H1 (cell line): ENCODE results near the gene KIAA0513. TPM values are rescaled to one million over a fixed set of nuclear protein-coding genes. Genes with fewer than 3 reads are reported as not detected.

Source experiments
- CTCF ChIA-PET: fragments of 300-600 bp; sonication (Branson Sonifier 250); formaldehyde crosslinking; loops from one replicate; lab custom pipeline; 2021; ENCODE audit not compliant: partially characterized antibody; lab: Charles Lee
- POLR2A ChIA-PET: fragments of 300-600 bp; sonication (Branson Sonifier 250); formaldehyde crosslinking; loops from one replicate; lab custom pipeline; 2021; ENCODE audit warnings: inconsistent platforms; ENCODE audit not compliant: partially characterized antibody; lab: Charles Lee
- DNase-seq, 2 experiments: peaks; one replicate each; pipeline versions ENCODE4 v3.0.0 to v3.0.0-alpha.2; 2010 to 2022; ENCODE audit warnings: low spot score in 2 of 2, low read depth in 1 of 2, mixed read lengths in 1 of 2
- FAIRE-seq: peaks from 2 replicates; lab custom pipeline; 2011; peaks lifted over from hg19 to GRCh38; lab: Jason Lieb, UNC
- H2AFZ ChIP-seq: 2 replicates; pipeline ENCODE4 v1.8.1; 2012; ENCODE audit warnings: low read length, inconsistent platforms
- H2AK5ac ChIP-seq: 2 replicates; pipeline ENCODE4 v1.6.1; 2013; ENCODE audit warnings: low read depth, low read length
- H2BK120ac ChIP-seq: replicated peaks from 2 replicates; pipeline ENCODE3; 2013; ENCODE audit warnings: low read depth, low read length, inconsistent platforms
- H2BK12ac ChIP-seq: 2 replicates; pipeline ENCODE4 v1.6.1; 2013; ENCODE audit warnings: low read depth, low read length
- H2BK15ac ChIP-seq: 2 replicates; pipeline ENCODE4 v1.6.1; 2013; ENCODE audit warnings: low read length
- H2BK20ac ChIP-seq: 2 replicates; pipeline ENCODE4 v1.6.1; 2013; ENCODE audit warnings: low read length
- H2BK5ac ChIP-seq: 2 replicates; pipeline ENCODE4 v1.6.1; 2013; ENCODE audit warnings: low read depth, low read length
- H3K14ac ChIP-seq: 2 replicates; pipeline ENCODE4 v1.6.1; 2013; ENCODE audit warnings: inconsistent platforms; ENCODE audit not compliant: insufficient read length
- H3K18ac ChIP-seq: 2 replicates; pipeline ENCODE4 v1.6.1; 2013; ENCODE audit warnings: low read length; ENCODE audit errors: extremely low read depth
- H3K23ac ChIP-seq: 2 replicates; pipeline ENCODE4 v1.6.1; 2013; ENCODE audit warnings: inconsistent platforms; ENCODE audit not compliant: insufficient read length
- H3K23me2 ChIP-seq: 2 replicates; pipeline ENCODE4 v1.6.1; 2013; ENCODE audit warnings: low read depth, low read length
- H3K27ac ChIP-seq: 2 replicates; pipeline ENCODE4 v1.6.1; 2011; ENCODE audit warnings: low read depth, low read length, inconsistent platforms
- H3K27me3 ChIP-seq, 4 experiments: replicated peaks in 1 of 4; 1 replicate in 1 of 4; 2 replicates in 3 of 4; pipeline versions ENCODE4 v1.6.1 to v1.8.1; 2011 to 2013; ENCODE audit warnings: low read length in 3 of 4, mild to moderate bottlenecking in 3 of 4, inconsistent platforms in 2 of 4, mixed read lengths in 2 of 4, moderate library complexity in 1 of 4; ENCODE audit not compliant: control insufficient read depth in 3 of 4, insufficient read depth in 3 of 4; ENCODE audit errors: extremely low read depth in 1 of 4
- H3K36me3 ChIP-seq, 4 experiments: 2 replicates each; pipeline versions ENCODE4 v1.6.1 to v1.8.1; 2011 to 2013; ENCODE audit warnings: mild to moderate bottlenecking in 4 of 4, low read length in 3 of 4, moderate library complexity in 2 of 4, control low read depth in 1 of 4, inconsistent platforms in 1 of 4; ENCODE audit not compliant: insufficient read depth in 4 of 4, control insufficient read depth in 2 of 4
- H3K4ac ChIP-seq: replicated peaks from 2 replicates; pipeline ENCODE3; 2013; ENCODE audit warnings: low read length, low read depth, mixed read lengths, inconsistent platforms; ENCODE audit not compliant: insufficient read length
- H3K4me1 ChIP-seq, 4 experiments: replicated peaks in 1 of 4; 1 replicate in 1 of 4; 2 replicates in 3 of 4; pipeline versions ENCODE4 v1.6.1 to v1.8.1; 2011 to 2013; ENCODE audit warnings: low read length in 3 of 4, inconsistent platforms in 2 of 4, mixed read lengths in 1 of 4; ENCODE audit not compliant: insufficient read depth in 4 of 4, control insufficient read depth in 3 of 4
- H3K4me2 ChIP-seq, 2 experiments: 2 replicates each; pipeline versions ENCODE4 v1.6.1 to v1.8.1; 2011 to 2013; ENCODE audit warnings: low read depth in 2 of 2, low read length in 2 of 2, control low read depth in 1 of 2, inconsistent platforms in 1 of 2, mild to moderate bottlenecking in 1 of 2; ENCODE audit not compliant: insufficient read depth in 1 of 2
- H3K4me3 ChIP-seq, 4 experiments: fragments of 200-600, 300-600 bp in 1 of 4; sonication (generic), shearing (Covaris generic), sonication (Bioruptor Twin) in 1 of 4; 2 replicates each; pipeline versions ENCODE4 v1.5.1 to v1.8.1; 2011 to 2016; ENCODE audit warnings: low read length in 4 of 4, low read depth in 3 of 4, control low read depth in 2 of 4, inconsistent platforms in 2 of 4, mild to moderate bottlenecking in 2 of 4, mixed read lengths in 1 of 4, moderate library complexity in 1 of 4; ENCODE audit not compliant: insufficient read depth in 2 of 4; ENCODE audit errors: extremely low read depth in 1 of 4
- H3K56ac ChIP-seq: replicated peaks from 2 replicates; pipeline ENCODE3; 2013; ENCODE audit warnings: low read depth, mild to moderate bottlenecking, mixed read lengths, low read length, inconsistent platforms; ENCODE audit not compliant: insufficient read length
- H3K79me1 ChIP-seq: 2 replicates; pipeline ENCODE4 v1.6.1; 2013; ENCODE audit warnings: low read depth, low read length, control low read depth
- H3K79me2 ChIP-seq, 2 experiments: 2 replicates each; pipeline versions ENCODE4 v1.6.1 to v1.8.1; 2012 to 2013; ENCODE audit warnings: low read length in 2 of 2, mild to moderate bottlenecking in 2 of 2, inconsistent platforms in 1 of 2; ENCODE audit not compliant: insufficient read depth in 2 of 2, control insufficient read depth in 1 of 2
- H3K9ac ChIP-seq, 4 experiments: replicated peaks in 1 of 4; 1 replicate in 1 of 4; 2 replicates in 3 of 4; pipeline versions ENCODE4 v1.6.1 to v1.8.1; 2011 to 2013; ENCODE audit warnings: low read depth in 3 of 4, low read length in 3 of 4, control low read depth in 2 of 4, mild to moderate bottlenecking in 2 of 4, moderate library complexity in 2 of 4, inconsistent platforms in 1 of 4; ENCODE audit errors: extremely low read depth in 1 of 4
- H3K9me3 ChIP-seq, 2 experiments: 2 replicates each; pipeline versions ENCODE4 v1.6.1 to v1.8.1; 2012 to 2013; ENCODE audit warnings: mild to moderate bottlenecking in 2 of 2, moderate library complexity in 2 of 2, control low read depth in 1 of 2, inconsistent platforms in 1 of 2, low read depth in 1 of 2, low read length in 1 of 2, mixed read lengths in 1 of 2; ENCODE audit not compliant: insufficient read depth in 2 of 2
- H4K20me1 ChIP-seq, 2 experiments: replicated peaks in 1 of 2; 2 replicates each; pipeline versions ENCODE3 to v1.8.1; 2011 to 2013; ENCODE audit warnings: inconsistent platforms in 2 of 2, low read length in 2 of 2, mild to moderate bottlenecking in 1 of 2; ENCODE audit not compliant: insufficient read depth in 2 of 2, control insufficient read depth in 1 of 2
- H4K5ac ChIP-seq: 2 replicates; pipeline ENCODE4 v1.6.1; 2013; ENCODE audit warnings: low read length, low read depth, mixed read lengths, inconsistent platforms; ENCODE audit not compliant: insufficient read length
- H4K8ac ChIP-seq: 2 replicates; pipeline ENCODE4 v1.8.0; 2013; ENCODE audit warnings: mild to moderate bottlenecking, moderate library complexity, low read length, inconsistent platforms; ENCODE audit not compliant: insufficient read depth; ENCODE audit errors: extremely low read depth
- H4K91ac ChIP-seq: replicated peaks from 2 replicates; pipeline ENCODE3; 2013; ENCODE audit warnings: low read length, mixed read lengths, inconsistent platforms; ENCODE audit not compliant: insufficient read length
- BACH1 ChIP-seq: IDR thresholded peaks from 2 replicates; pipeline ENCODE4 v1.6.1; 2012; ENCODE audit warnings: low read length, improper control_type of control experiment
- CTBP2 ChIP-seq: IDR thresholded peaks from 2 replicates; pipeline ENCODE4 v1.7.0; 2011; ENCODE audit warnings: borderline replicate concordance, mild to moderate bottlenecking, moderate library complexity, mixed read lengths, low read length; ENCODE audit not compliant: insufficient read depth, insufficient read length
- EGR1 ChIP-seq: IDR thresholded peaks from 2 replicates; pipeline ENCODE4 v1.6.1; 2011; ENCODE audit warnings: low read depth, low read length, borderline replicate concordance
- EP300 ChIP-seq, 2 experiments: IDR thresholded peaks; 1 replicate in 1 of 2; 2 replicates in 1 of 2; pipeline ENCODE4 v1.6.1; 2011 to 2012; ENCODE audit warnings: low read depth in 2 of 2, low read length in 2 of 2, mild to moderate bottlenecking in 2 of 2, borderline replicate concordance in 1 of 2, inconsistent platforms in 1 of 2, moderate library complexity in 1 of 2
- GTF2F1 ChIP-seq: IDR thresholded peaks from 2 replicates; pipeline ENCODE4 v1.6.1; 2012; ENCODE audit warnings: low read depth, low read length, improper control_type of control experiment, borderline replicate concordance
- HDAC2 ChIP-seq, 2 experiments: fragments of 300-600 bp in 1 of 2; sonication (generic) in 1 of 2; IDR thresholded peaks; 2 replicates each; pipeline ENCODE4 v1.6.1; 2011 to 2012; ENCODE audit warnings: low read depth in 2 of 2, low read length in 2 of 2, mild to moderate bottlenecking in 2 of 2, moderate library complexity in 2 of 2, borderline replicate concordance in 1 of 2, inconsistent platforms in 1 of 2
- JUN ChIP-seq: IDR thresholded peaks from 2 replicates; pipeline ENCODE4 v1.6.1; 2011; ENCODE audit warnings: low read depth, mild to moderate bottlenecking, improper control_type of control experiment, low read length
- SAP30 ChIP-seq: fragments of 300-600 bp; sonication (generic); IDR thresholded peaks from 2 replicates; pipeline ENCODE4 v1.7.1; 2012; ENCODE audit warnings: low read length, moderate library complexity, mild to moderate bottlenecking, inconsistent platforms; ENCODE audit not compliant: insufficient read depth, insufficient replicate concordance
- WGBS, 2 experiments: shearing (Covaris generic) in 1 of 2; methylation state at CpG; one replicate each; pipeline versions ENCODE4 v1.1.6 to v1.1.7; 2013 to 2015; ENCODE audit warnings: low lambda C conversion rate in 2 of 2, mixed read lengths in 2 of 2, inconsistent platforms in 1 of 2, low coverage in 1 of 2, missing lambda C conversion rate in 1 of 2; ENCODE audit not compliant: insufficient replicate concordance in 2 of 2, insufficient coverage in 1 of 2, insufficient read length in 1 of 2; ENCODE audit errors: extremely low coverage in 1 of 2, missing lambda C conversion rate in 1 of 2; 5-methylcytosine and 5-hydroxymethylcytosine counted together
- polyA plus RNA-seq, 7 experiments: library from polyadenylated mRNA; depleted of rRNA in 3 of 7; stranded (reverse) in 5 of 7; unstranded in 2 of 7; fragments of >200 nt in 5 of 7; fragments of 200-250 nt in 2 of 7; gene quantifications; 1 replicate in 5 of 7; 2 replicates in 1 of 7; 4 replicates in 1 of 7; pipeline versions ENCODE4 v1.2.1 to v1.2.3, GENCODE V29; 2011 to 2013; ENCODE audit warnings: missing spikeins in 2 of 7, mixed read lengths in 2 of 7
- total RNA-seq: library from RNA; stranded (reverse); fragmentation: NEBNext Ultra II Directional; extraction: Animal tissue kit (Norgen Biotek cat#: 25700); gene quantifications from 2 replicates; pipeline ENCODE4 v1.2.1, GENCODE V29; 2021

The KIAA0513 gene
- total and polyA plus RNA-seq, 2 of the 8 experiments (the other 6 are each of a cell fraction or from before 2014, with no cell fraction given) = 2.1 to 6.1 TPM

- POLR2A ChIA-PET = interaction anchor here (0.8 to 1.3 kb wide), 3 partner anchors 8 to 110 kb away, joined by 3 read pairs; no protein-coding TSS in a partner anchor
- H4K8ac ChIP-seq = peak overlapping the region; percentile 80
- CTCF ChIA-PET = interaction anchor here (0.5 to 5.6 kb wide), 14 partner anchors 9 to 289 kb away, joined by 3 to 31 read pairs (median 4); partner anchors contain the start of gene CIBAR2
- no peaks in the 10 kb centered on the region for H4K20me1 ChIP-seq
- peak in 1 of 2 experiments; percentile 66 for DNase-seq
- no peaks in the 10 kb centered on the region for H3K79me1 ChIP-seq
- peak overlapping the region; percentile 28 to 60; a peak in 3 of 4 replicates for H3K4me2 ChIP-seq
- H2BK12ac ChIP-seq = peak overlapping the region; percentile 90; the same call in 1 of the 2 replicates
- TF ChIP-seq HDAC2 (IDR thresholded peaks at IDR 0.05; ENCODE audit: borderline replicate concordance in 1 of 2, low read depth in 2 of 2, low read length in 2 of 2) = 0 out of 4 replicates have a peak, but pooled peaks have one; percentile 6 to 10
- TF ChIP-seq CTBP2 = peak; percentile 42
- TF ChIP-seq BACH1 = 0 out of 2 replicates have a peak, but pooled peaks have one; percentile 10
- TF ChIP-seq GTF2F1 = no peak
- no peak for TF ChIP-seq SAP30
- no peak for TF ChIP-seq JUN
- no peak for TF ChIP-seq EP300 (IDR thresholded peaks at IDR 0.05; ENCODE audit: borderline replicate concordance in 1 of 2, low read depth in 2 of 2, low read length in 2 of 2)
- TF ChIP-seq EGR1 = peak; percentile 24; the same call in 1 of the 2 replicates
- TF ChIP-seq, all 59 proteins: peak for 4
- Histone ChIP-seq H3K56ac (no peak overlapping the region), H4K5ac (no peak overlapping the region), H2BK120ac (no peak overlapping the region), H3K14ac (no peak overlapping the region), H4K91ac (peak overlapping the region; percentile 25), H3K9me3 (peaks cover 0 to 3% of the 10 kb centered on the region in 2 experiments; a peak in 2 of 4 replicates), H3K4ac (no peak overlapping the region), H3K18ac (0 out of 2 replicates have a peak overlapping the region, but pooled peaks have one; percentile 51), H3K23ac (no peak overlapping the region), H2BK15ac (no peak overlapping the region), H2BK5ac (peak overlapping the region; percentile 27; the same call in 1 of the 2 replicates), H3K27me3 (no peaks in the 10 kb centered on the region; a peak in 1 of 7 replicates), H3K36me3 (no peaks in the 10 kb centered on the region), H2BK20ac (peak overlapping the region; percentile 3; the same call in 1 of the 2 replicates), H3K79me2 (no peaks in the 10 kb centered on the region), H3K4me3 (peak overlapping the region in 1 of 4 experiments; percentile 22; a peak in 2 of 8 replicates), H2AFZ (no peak overlapping the region), H3K27ac (no peak overlapping the region), H3K9ac (no peak overlapping the region), H3K4me1 (peaks cover 4 to 29% (median 12%) of the 10 kb centered on the region in 4 experiments), H2AK5ac (0 out of 2 replicates have a peak overlapping the region, but pooled peaks have one; percentile 25), H3K23me2 (no peaks in the 10 kb centered on the region)
- FAIRE-seq = no peak
- WGBS, 2 experiments = 16% methylated on average over 16 of the region's 20 CpGs; no CpG with 5 or more reads in 1 of the 2 experiments
Observed at GRCh38 chr16:85126705-85127378, 99.2 kb downstream of the KIAA0513 start.
